WTC11 (cell line): ENCODE data around the gene KRI1. TPM values are rescaled to one million over a fixed set of nuclear protein-coding genes. Genes with fewer than 3 reads are reported as not detected.

Experiments used
- ATAC-seq: fragments of 200-7000 bp; cut with Tn5 transposase; 2 replicates; pipeline ENCODE4 v1.10.0; 2021; ENCODE audit warnings: mild to moderate bottlenecking, moderate library complexity
- CTCF ChIA-PET: fragments of 300-600 bp; sonication (Branson Sonifier 250); formaldehyde crosslinking; loops from one replicate; lab custom pipeline; 2021; ENCODE audit warnings: antibody characterized with exemption; lab: Charles Lee
- POLR2A ChIA-PET: fragments of 350-600 bp; sonication (Branson Sonifier 250); formaldehyde crosslinking; loops from one replicate; lab custom pipeline; 2021; ENCODE audit warnings: antibody characterized with exemption; lab: Charles Lee
- DNase-seq: peaks from one replicate; pipeline ENCODE4 v3.0.0; 2021; ENCODE audit warnings: low spot score
- H3K27ac Mint-ChIP-seq: 2 replicates; pipeline ENCODE4 v1.8.0; 2021; ENCODE audit warnings: mixed read lengths
- H3K27me3 Mint-ChIP-seq: 2 replicates; pipeline ENCODE4 v1.8.0; 2021; ENCODE audit warnings: low read depth, mild to moderate bottlenecking, moderate library complexity, mixed read lengths
- H3K36me3 Mint-ChIP-seq: 2 replicates; pipeline ENCODE4 v1.8.0; 2021; ENCODE audit warnings: mixed read lengths
- H3K4me1 Mint-ChIP-seq: 2 replicates; pipeline ENCODE4 v1.8.0; 2022; ENCODE audit warnings: mixed read lengths
- H3K4me3 Mint-ChIP-seq: 2 replicates; pipeline ENCODE4 v1.8.0; 2021; ENCODE audit warnings: mild to moderate bottlenecking, moderate library complexity, mixed read lengths
- H3K9me3 Mint-ChIP-seq: 2 replicates; pipeline ENCODE4 v1.8.0; 2021; ENCODE audit warnings: mixed read lengths
- CDX4 ChIP-seq: fragments of 250-450 bp; sonication (Bioruptor Pico); IDR thresholded peaks from 2 replicates; pipeline ENCODE4 v1.9.0; 2021; ENCODE audit warnings: moderate library complexity, mild to moderate bottlenecking, inconsistent platforms, borderline replicate concordance
- CREB1 ChIP-seq: sonication (generic); formaldehyde crosslinking; IDR thresholded peaks from 2 replicates; pipeline ENCODE4 v1.8.0; 2023; ENCODE audit warnings: mild to moderate bottlenecking, missing genetic modification reagents
- E2F1 ChIP-seq: sonication (generic); formaldehyde crosslinking; IDR thresholded peaks from 2 replicates; pipeline ENCODE4 v1.8.0; 2022; ENCODE audit warnings: mild to moderate bottlenecking, missing genetic modification reagents
- E2F4 ChIP-seq: sonication (generic); formaldehyde crosslinking; IDR thresholded peaks from 2 replicates; pipeline ENCODE4 v1.8.1; 2022; ENCODE audit warnings: low read depth, mild to moderate bottlenecking, moderate library complexity, missing genetic modification reagents, borderline replicate concordance
- E2F5 ChIP-seq: sonication (generic); formaldehyde crosslinking; IDR thresholded peaks from 2 replicates; pipeline ENCODE4 v1.8.1; 2022; ENCODE audit warnings: mild to moderate bottlenecking, moderate library complexity, missing genetic modification reagents
- ESRRA ChIP-seq: sonication (generic); formaldehyde crosslinking; IDR thresholded peaks from 2 replicates; pipeline ENCODE4 v1.8.1; 2022; ENCODE audit warnings: mild to moderate bottlenecking, missing genetic modification reagents, borderline replicate concordance
- FOXJ3 ChIP-seq: sonication (generic); formaldehyde crosslinking; IDR thresholded peaks from 2 replicates; pipeline ENCODE4 v1.9.0; 2021; ENCODE audit warnings: missing genetic modification reagents, mild to moderate bottlenecking, borderline replicate concordance
- FOXK1 ChIP-seq: sonication (generic); formaldehyde crosslinking; IDR thresholded peaks from 2 replicates; pipeline ENCODE4 v1.8.0; 2022; ENCODE audit warnings: mild to moderate bottlenecking, moderate library complexity, missing genetic modification reagents
- GABPB1 ChIP-seq: sonication (generic); formaldehyde crosslinking; IDR thresholded peaks from 2 replicates; pipeline ENCODE4 v1.8.1; 2023; ENCODE audit warnings: mild to moderate bottlenecking, missing genetic modification reagents
- GRHL2 ChIP-seq: fragments of 250-450 bp; sonication (Bioruptor Pico); IDR thresholded peaks from 2 replicates; pipeline ENCODE4 v1.8.0; 2022; ENCODE audit warnings: mild to moderate bottlenecking, moderate library complexity; ENCODE audit not compliant: insufficient replicate concordance, severe bottlenecking
- HMGA2 ChIP-seq: fragments of 250-450 bp; sonication (Bioruptor Pico); IDR thresholded peaks from 2 replicates; pipeline ENCODE4 v1.4.0; 2021; ENCODE audit warnings: mild to moderate bottlenecking, moderate library complexity
- IRF2 ChIP-seq: sonication (generic); formaldehyde crosslinking; IDR thresholded peaks from 2 replicates; pipeline ENCODE4 v1.8.0; 2022; ENCODE audit warnings: low read depth, missing genetic modification reagents, borderline replicate concordance
- MLX ChIP-seq: sonication (generic); formaldehyde crosslinking; IDR thresholded peaks from 2 replicates; pipeline ENCODE4 v1.8.1; 2023; ENCODE audit warnings: mild to moderate bottlenecking, missing genetic modification reagents, moderate library complexity
- NFATC4 ChIP-seq: fragments of 250-450 bp; sonication (Bioruptor Pico); IDR thresholded peaks from 2 replicates; pipeline ENCODE4 v1.9.0; 2021; ENCODE audit warnings: mild to moderate bottlenecking
- NR2C2 ChIP-seq: sonication (generic); formaldehyde crosslinking; IDR thresholded peaks from 2 replicates; pipeline ENCODE4 v1.8.0; 2022; ENCODE audit warnings: mild to moderate bottlenecking, missing genetic modification reagents
- NR3C1 ChIP-seq: sonication (generic); formaldehyde crosslinking; conservative IDR thresholded peaks from 2 replicates; pipeline ENCODE4 v1.8.1; 2023; ENCODE audit warnings: low read depth, mild to moderate bottlenecking, missing genetic modification reagents
- PREB ChIP-seq: sonication (generic); formaldehyde crosslinking; IDR thresholded peaks from 2 replicates; pipeline ENCODE4 v1.8.1; 2022; ENCODE audit warnings: mild to moderate bottlenecking, missing genetic modification reagents, moderate library complexity, borderline replicate concordance
- RELA ChIP-seq: sonication (generic); formaldehyde crosslinking; IDR thresholded peaks from 2 replicates; pipeline ENCODE4 v1.8.1; 2022; ENCODE audit warnings: missing genetic modification reagents, mild to moderate bottlenecking, borderline replicate concordance
- RORB ChIP-seq: fragments of 250-450 bp; sonication (Bioruptor Pico); IDR thresholded peaks from 2 replicates; pipeline ENCODE4 v1.9.0; 2021; ENCODE audit warnings: mild to moderate bottlenecking
- SOX15 ChIP-seq: fragments of 250-450 bp; sonication (Bioruptor Pico); IDR thresholded peaks from 2 replicates; pipeline ENCODE4 v1.9.0; 2021; ENCODE audit warnings: mild to moderate bottlenecking
- TCF7 ChIP-seq: sonication (generic); formaldehyde crosslinking; IDR thresholded peaks from 2 replicates; pipeline ENCODE4 v1.8.0; 2022; ENCODE audit warnings: mild to moderate bottlenecking, low read depth, missing genetic modification reagents, moderate library complexity
- TEAD1 ChIP-seq: sonication (generic); formaldehyde crosslinking; IDR thresholded peaks from 2 replicates; pipeline ENCODE4 v1.8.0; 2022; ENCODE audit warnings: mild to moderate bottlenecking, missing genetic modification reagents
- TEAD4 ChIP-seq: sonication (generic); formaldehyde crosslinking; IDR thresholded peaks from 2 replicates; pipeline ENCODE4 v1.8.0; 2022; ENCODE audit warnings: mild to moderate bottlenecking, missing genetic modification reagents
- USF2 ChIP-seq: sonication (generic); formaldehyde crosslinking; IDR thresholded peaks from 2 replicates; pipeline ENCODE4 v1.8.1; 2023; ENCODE audit warnings: mild to moderate bottlenecking, missing genetic modification reagents, moderate library complexity
- ZNF121 ChIP-seq: sonication (generic); formaldehyde crosslinking; IDR thresholded peaks from 2 replicates; pipeline ENCODE4 v1.8.0; 2023; ENCODE audit warnings: missing genetic modification reagents
- ZNF671 ChIP-seq: fragments of 250-450 bp; sonication (Bioruptor Pico); IDR thresholded peaks from 2 replicates; pipeline ENCODE4 v1.8.0; 2021; ENCODE audit warnings: mild to moderate bottlenecking
- ZSCAN18 ChIP-seq: fragments of 250-450 bp; sonication (Bioruptor Pico); IDR thresholded peaks from 2 replicates; pipeline ENCODE4 v2.1.2; 2022; ENCODE audit warnings: mild to moderate bottlenecking, moderate library complexity
- total RNA-seq: library from RNA; stranded (reverse); gene quantifications from 3 replicates; pipeline ENCODE4 v1.2.3, GENCODE V29; 2021

KRI1 gene
- total RNA-seq, 1 experiment from 2014 or later = 43.6 TPM

- H3K36me3 Mint-ChIP-seq = peaks cover 5% of the 10 kb centered on the region; the same call in 1 of the 2 replicates
- no peak overlapping the region for H3K4me3 Mint-ChIP-seq
- peak overlapping the region; percentile 43 for H3K27ac Mint-ChIP-seq
- H3K27me3 Mint-ChIP-seq = peaks cover 17% of the 10 kb centered on the region
- peaks cover 12% of the 10 kb centered on the region for H3K4me1 Mint-ChIP-seq
- ATAC-seq = no peak
- POLR2A ChIA-PET = no interaction called here
- peaks cover 6% of the 10 kb centered on the region for H3K9me3 Mint-ChIP-seq
- DNase-seq = no peak
- CTCF ChIA-PET = interaction anchor here (1.3 to 3.4 kb wide), 5 partner anchors 18 to 99 kb away, joined by 3 to 46 read pairs (median 4); no protein-coding TSS in a partner anchor
- no peak for TF ChIP-seq SOX15 (CRISPR knock-in tag)
- no peak for TF ChIP-seq GRHL2 (CRISPR knock-in tag)
- TF ChIP-seq E2F4 (CRISPR knock-in tag) = no peak
- TF ChIP-seq HMGA2 (CRISPR knock-in tag) = no peak
- TF ChIP-seq E2F1 (CRISPR knock-in tag) = no peak
- no peak for TF ChIP-seq ESRRA (CRISPR knock-in tag)
- TF ChIP-seq TEAD1 (CRISPR knock-in tag) = no peak
- TF ChIP-seq CREB1 (CRISPR knock-in tag) = no peak
- no peak for TF ChIP-seq E2F5 (CRISPR knock-in tag)
- TF ChIP-seq NFATC4 (CRISPR knock-in tag) = no peak
- no peak for TF ChIP-seq RELA (CRISPR knock-in tag)
- TF ChIP-seq NR2C2 (CRISPR knock-in tag) = no peak
- TF ChIP-seq FOXJ3 (CRISPR knock-in tag) = no peak
- no peak for TF ChIP-seq FOXK1 (CRISPR knock-in tag)
- no peak for TF ChIP-seq ZNF121
- no peak for TF ChIP-seq PREB (CRISPR knock-in tag)
- TF ChIP-seq NR3C1 (CRISPR knock-in tag) = no peak
- TF ChIP-seq TEAD4 = no peak
- no peak for TF ChIP-seq IRF2 (CRISPR knock-in tag)
- TF ChIP-seq RORB (CRISPR knock-in tag) = no peak
Observed at GRCh38 chr19:10604460-10604980, 38.7 kb upstream of the KRI1 start.

- H3K36me3 Mint-ChIP-seq = peaks cover 5% of the 10 kb centered on the region; the same call in 1 of the 2 replicates
- ChIA-PET CTCF (interaction anchor here (1.3 to 3.4 kb wide), 5 partner anchors 18 to 99 kb away, joined by 3 to 46 read pairs (median 4); no protein-coding TSS in a partner anchor), POLR2A (no interaction called here)
- peaks cover 12% of the 10 kb centered on the region for H3K4me1 Mint-ChIP-seq
- H3K27me3 Mint-ChIP-seq = peaks cover 18% of the 10 kb centered on the region
- H3K27ac Mint-ChIP-seq = 0 out of 2 replicates have a peak overlapping the region, but pooled peaks have one; percentile 6
- DNase-seq (no peak), ATAC-seq (no peak)
- peaks cover 6% of the 10 kb centered on the region for H3K9me3 Mint-ChIP-seq
- peak overlapping the region; percentile 84 for H3K4me3 Mint-ChIP-seq
- TF ChIP-seq ZNF671 = no peak
- no peak for TF ChIP-seq CDX4 (CRISPR knock-in tag)
- no peak for TF ChIP-seq GRHL2 (CRISPR knock-in tag)
- no peak for TF ChIP-seq IRF2 (CRISPR knock-in tag)
- no peak for TF ChIP-seq FOXK1 (CRISPR knock-in tag)
- no peak for TF ChIP-seq TEAD1 (CRISPR knock-in tag)
- TF ChIP-seq RELA (CRISPR knock-in tag) = no peak
- no peak for TF ChIP-seq GABPB1 (CRISPR knock-in tag)
- TF ChIP-seq USF2 (CRISPR knock-in tag) = no peak
- no peak for TF ChIP-seq TCF7 (CRISPR knock-in tag)
- TF ChIP-seq ZSCAN18 (CRISPR knock-in tag) = no peak
- no peak for TF ChIP-seq ZNF121
- no peak for TF ChIP-seq MLX (CRISPR knock-in tag)
Observed at GRCh38 chr19:10603873-10604459, 38.2 kb upstream of the KRI1 start.
